ENCODE measurements around the gene GRK1.

GRCh38 chr13:113627136-113627535, 39.9 kb upstream of the GRK1 start:
- TF ChIP-seq CTCF (conservative IDR thresholded peaks at IDR 0.05) (no peak), ZFX (IDR thresholded peaks at IDR 0.05) (no peak)

All from C4-2B (cell line).